ENCODE measurements around the gene CYTH3. TPM values are rescaled to one million over a fixed set of nuclear protein-coding genes. Genes with fewer than 3 reads are reported as not detected.

The CYTH3 gene
- polyA plus RNA-seq, 1 donor (not counting 4 experiments of a cell fraction or from before 2014, with no cell fraction given): 28.4 TPM

GRCh38 chr7:6288270-6288860 is 15.9 kb upstream of the CYTH3 start:
- Histone ChIP-seq H3K9me1 (ENCODE audit: control insufficient read depth, extremely low read depth, insufficient read depth, low read length) (no peaks in the 10 kb centered on the region), H3K36me3 (ENCODE audit: control insufficient read depth in 2 of 2, extremely low read depth in 1 of 2, insufficient read depth in 2 of 2, low read length in 2 of 2) (no peaks in the 10 kb centered on the region), H3K27ac (ENCODE audit: control insufficient read depth, insufficient read depth, low read length) (no peak overlapping the region), H3K4me3 (ENCODE audit: control insufficient read depth in 2 of 3, extremely low read depth in 1 of 3, insufficient read depth in 2 of 3, low read depth in 1 of 3, low read length in 3 of 3) (no peak overlapping the region), H3K4me1 (ENCODE audit: control insufficient read depth, extremely low read depth, insufficient read depth, low read length) (peaks cover 27% of the 10 kb centered on the region), H4K20me1 (ENCODE audit: control insufficient read depth, extremely low read depth, insufficient read depth, low read length) (no peaks in the 10 kb centered on the region), H3K4me2 (ENCODE audit: control insufficient read depth, extremely low read depth, insufficient read depth, low read depth, low read length) (no peak overlapping the region), H3K79me2 (ENCODE audit: control insufficient read depth, insufficient read depth, low read length) (no peaks in the 10 kb centered on the region), H3K9me3 (ENCODE audit: control insufficient read depth, low read depth, low read length) (no peaks in the 10 kb centered on the region), H2AFZ (ENCODE audit: control insufficient read depth, low read length) (no peak overlapping the region), H3K9ac (ENCODE audit: control insufficient read depth, extremely low read depth, insufficient read depth, low read length) (no peak overlapping the region), H3K27me3 (ENCODE audit: control insufficient read depth, extremely low read depth, insufficient read depth, low read length) (no peaks in the 10 kb centered on the region)
- TF ChIP-seq CTCF (optimal IDR thresholded peaks at IDR 0.05 in 1 of 3, IDR thresholded peaks at IDR 0.05 in 1 of 3, conservative IDR thresholded peaks at IDR 0.05 in 1 of 3; ENCODE audit: extremely low read depth in 1 of 3, insufficient read depth in 2 of 3, low read length in 3 of 3) (no peak), EZH2 (IDR thresholded peaks at IDR 0.05; ENCODE audit: low read length) (no peak)
- dilution Hi-C loops (cut with MboI; ENCODE audit: extremely low pct_ligation_motif_present, low sequenced_read_pairs): no loop called here
- no peak for DNase-seq (ENCODE audit: low read depth, low spot score)
- FAIRE-seq: no peak

- Histone ChIP-seq H3K9me1 (ENCODE audit: control insufficient read depth, extremely low read depth, insufficient read depth, low read length) (no peaks in the 10 kb centered on the region), H3K9ac (ENCODE audit: control insufficient read depth, extremely low read depth, insufficient read depth, low read length) (no peak overlapping the region), H3K4me1 (ENCODE audit: control insufficient read depth, extremely low read depth, insufficient read depth, low read length) (peaks cover 36% of the 10 kb centered on the region), H3K27ac (ENCODE audit: control insufficient read depth, insufficient read depth, low read length) (no peak overlapping the region), H3K4me2 (ENCODE audit: control insufficient read depth, extremely low read depth, insufficient read depth, low read depth, low read length) (no peak overlapping the region), H3K79me2 (ENCODE audit: control insufficient read depth, insufficient read depth, low read length) (no peaks in the 10 kb centered on the region), H3K4me3 (ENCODE audit: control insufficient read depth in 2 of 3, extremely low read depth in 1 of 3, insufficient read depth in 2 of 3, low read depth in 1 of 3, low read length in 3 of 3) (no peak overlapping the region), H3K36me3 (ENCODE audit: control insufficient read depth in 2 of 2, extremely low read depth in 1 of 2, insufficient read depth in 2 of 2, low read length in 2 of 2) (no peaks in the 10 kb centered on the region), H2AFZ (ENCODE audit: control insufficient read depth, low read length) (no peak overlapping the region), H3K9me3 (ENCODE audit: control insufficient read depth, low read depth, low read length) (no peaks in the 10 kb centered on the region), H3K27me3 (ENCODE audit: control insufficient read depth, extremely low read depth, insufficient read depth, low read length) (no peaks in the 10 kb centered on the region), H4K20me1 (ENCODE audit: control insufficient read depth, extremely low read depth, insufficient read depth, low read length) (no peaks in the 10 kb centered on the region)
- dilution Hi-C loops (cut with MboI; ENCODE audit: extremely low pct_ligation_motif_present, low sequenced_read_pairs): no loop called here
- no peak for DNase-seq (ENCODE audit: low read depth, low spot score)
- FAIRE-seq: no peak
- TF ChIP-seq EZH2 (IDR thresholded peaks at IDR 0.05; ENCODE audit: low read length): no peak
Observed at GRCh38 chr7:6286486-6286885, 14.1 kb upstream of the CYTH3 start.
